Measurements from ENCODE around the gene HOXA1.

GRCh38 chr7:27142580-27143022, 46.8 kb upstream of the HOXA1 start:
- TF ChIP-seq CTCF (IDR thresholded peaks at IDR 0.05) (no peak), ZFX (IDR thresholded peaks at IDR 0.05; ENCODE audit: borderline replicate concordance) (no peak)
